ENCODE measurements around the gene ARHGEF26.

DNA sequence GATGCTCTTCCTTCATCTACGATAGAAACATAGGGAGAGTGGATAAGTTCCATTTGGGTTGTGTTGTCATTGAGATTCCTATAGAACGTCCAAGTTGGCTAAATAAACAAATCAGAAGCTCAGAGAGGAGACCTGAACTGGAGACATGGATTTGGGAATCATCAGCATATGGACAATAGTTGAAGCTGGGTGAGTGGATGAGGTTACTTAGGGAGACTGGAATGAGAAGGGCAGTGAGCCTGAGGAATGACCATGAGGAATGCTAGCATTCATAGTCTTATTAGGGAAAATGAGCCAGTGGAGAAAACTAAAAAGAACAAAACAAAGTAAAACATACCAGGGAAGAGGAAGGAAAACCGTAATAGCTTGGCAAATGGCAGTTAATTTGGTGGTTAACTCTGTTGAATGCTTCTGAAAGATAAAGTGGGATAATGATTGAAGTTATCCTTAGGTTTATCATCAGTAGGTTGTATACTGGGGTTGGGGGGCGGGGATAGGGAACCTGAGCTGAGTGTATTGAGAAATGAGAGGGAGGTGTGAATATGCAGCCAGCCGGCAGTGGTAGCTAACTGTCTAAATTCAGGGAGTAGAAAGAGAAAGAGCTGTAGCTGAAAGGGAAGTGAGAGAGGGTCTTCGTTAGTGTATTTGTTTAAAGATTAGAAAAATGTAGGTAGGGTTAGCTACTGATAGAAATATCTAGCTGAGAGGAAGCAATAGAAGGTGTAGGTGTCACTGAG is 74.6 kb downstream of the ARHGEF26 start:
- TF ChIP-seq, protein P1, sequence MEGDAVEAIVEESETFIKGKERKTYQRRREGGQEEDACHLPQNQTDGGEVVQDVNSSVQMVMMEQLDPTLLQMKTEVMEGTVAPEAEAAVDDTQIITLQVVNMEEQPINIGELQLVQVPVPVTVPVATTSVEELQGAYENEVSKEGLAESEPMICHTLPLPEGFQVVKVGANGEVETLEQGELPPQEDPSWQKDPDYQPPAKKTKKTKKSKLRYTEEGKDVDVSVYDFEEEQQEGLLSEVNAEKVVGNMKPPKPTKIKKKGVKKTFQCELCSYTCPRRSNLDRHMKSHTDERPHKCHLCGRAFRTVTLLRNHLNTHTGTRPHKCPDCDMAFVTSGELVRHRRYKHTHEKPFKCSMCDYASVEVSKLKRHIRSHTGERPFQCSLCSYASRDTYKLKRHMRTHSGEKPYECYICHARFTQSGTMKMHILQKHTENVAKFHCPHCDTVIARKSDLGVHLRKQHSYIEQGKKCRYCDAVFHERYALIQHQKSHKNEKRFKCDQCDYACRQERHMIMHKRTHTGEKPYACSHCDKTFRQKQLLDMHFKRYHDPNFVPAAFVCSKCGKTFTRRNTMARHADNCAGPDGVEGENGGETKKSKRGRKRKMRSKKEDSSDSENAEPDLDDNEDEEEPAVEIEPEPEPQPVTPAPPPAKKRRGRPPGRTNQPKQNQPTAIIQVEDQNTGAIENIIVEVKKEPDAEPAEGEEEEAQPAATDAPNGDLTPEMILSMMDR (IDR thresholded peaks at IDR 0.05; ENCODE audit: borderline replicate concordance, extremely low read depth, low read length, poor library complexity, severe bottlenecking), result no peak
- TF ChIP-seq EZH2 (IDR thresholded peaks at IDR 0.05; ENCODE audit: borderline replicate concordance, low read depth, low read length, severe bottlenecking), result no peak

All from DND-41 (cell line).